Fibroblast of lung (primary cell): ENCODE measurements around the gene NMBR.

ENCODE experiments used
- EZH2 ChIP-seq: IDR thresholded peaks from 2 replicates; pipeline ENCODE4 v1.5.1; 2012; ENCODE audit warnings: low read length, control low read depth, mild to moderate bottlenecking; ENCODE audit errors: missing control alignments
- TF ChIP-seq, protein P1 (sequence below), 2 donors: IDR thresholded peaks in 1 of 2; conservative IDR thresholded peaks in 1 of 2; 1 replicate in 1 of 2; 2 replicates in 1 of 2; pipeline ENCODE4 v1.5.1; 2011 to 2012; ENCODE audit warnings: low read length in 2 of 2, control low read depth in 1 of 2, inconsistent platforms in 1 of 2, low read depth in 1 of 2, mild to moderate bottlenecking in 1 of 2

DNA sequence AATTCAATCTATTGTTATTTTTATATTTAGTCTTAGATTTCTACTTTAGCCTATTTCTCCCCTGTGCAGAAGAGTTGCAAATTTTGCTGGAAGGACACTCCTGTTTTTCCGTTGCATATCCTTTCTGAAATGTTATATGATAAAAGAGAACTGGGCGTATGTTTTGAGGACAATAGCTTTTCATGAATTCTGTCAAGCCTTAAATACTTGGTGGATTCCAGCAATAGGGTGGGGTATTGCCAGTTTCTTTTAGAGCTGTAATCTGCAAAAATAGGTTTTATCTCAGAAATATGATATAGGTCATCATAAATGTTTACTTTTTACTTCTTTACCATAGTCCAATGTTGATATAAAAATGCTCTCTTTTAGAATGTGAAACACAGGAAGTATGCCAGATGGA lies 42.1 kb upstream of the NMBR start:
- TF ChIP-seq, protein P1, sequence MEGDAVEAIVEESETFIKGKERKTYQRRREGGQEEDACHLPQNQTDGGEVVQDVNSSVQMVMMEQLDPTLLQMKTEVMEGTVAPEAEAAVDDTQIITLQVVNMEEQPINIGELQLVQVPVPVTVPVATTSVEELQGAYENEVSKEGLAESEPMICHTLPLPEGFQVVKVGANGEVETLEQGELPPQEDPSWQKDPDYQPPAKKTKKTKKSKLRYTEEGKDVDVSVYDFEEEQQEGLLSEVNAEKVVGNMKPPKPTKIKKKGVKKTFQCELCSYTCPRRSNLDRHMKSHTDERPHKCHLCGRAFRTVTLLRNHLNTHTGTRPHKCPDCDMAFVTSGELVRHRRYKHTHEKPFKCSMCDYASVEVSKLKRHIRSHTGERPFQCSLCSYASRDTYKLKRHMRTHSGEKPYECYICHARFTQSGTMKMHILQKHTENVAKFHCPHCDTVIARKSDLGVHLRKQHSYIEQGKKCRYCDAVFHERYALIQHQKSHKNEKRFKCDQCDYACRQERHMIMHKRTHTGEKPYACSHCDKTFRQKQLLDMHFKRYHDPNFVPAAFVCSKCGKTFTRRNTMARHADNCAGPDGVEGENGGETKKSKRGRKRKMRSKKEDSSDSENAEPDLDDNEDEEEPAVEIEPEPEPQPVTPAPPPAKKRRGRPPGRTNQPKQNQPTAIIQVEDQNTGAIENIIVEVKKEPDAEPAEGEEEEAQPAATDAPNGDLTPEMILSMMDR (conservative IDR thresholded peaks at IDR 0.05 in 1 of 2, IDR thresholded peaks at IDR 0.05 in 1 of 2; ENCODE audit: low read depth in 1 of 2, low read length in 2 of 2): no peak
- TF ChIP-seq EZH2: no peak
